ENCODE data around the gene XPO6. TPM values are rescaled to one million over a fixed set of nuclear protein-coding genes. Genes with fewer than 3 reads are reported as not detected.
A peak's percentile ranks its signal among the peaks of the same experiment; 100 is the strongest.

XPO6 gene
- total RNA-seq, 4 donors from 2014 or later: 94.7 to 272 (median 130) TPM

DNA sequence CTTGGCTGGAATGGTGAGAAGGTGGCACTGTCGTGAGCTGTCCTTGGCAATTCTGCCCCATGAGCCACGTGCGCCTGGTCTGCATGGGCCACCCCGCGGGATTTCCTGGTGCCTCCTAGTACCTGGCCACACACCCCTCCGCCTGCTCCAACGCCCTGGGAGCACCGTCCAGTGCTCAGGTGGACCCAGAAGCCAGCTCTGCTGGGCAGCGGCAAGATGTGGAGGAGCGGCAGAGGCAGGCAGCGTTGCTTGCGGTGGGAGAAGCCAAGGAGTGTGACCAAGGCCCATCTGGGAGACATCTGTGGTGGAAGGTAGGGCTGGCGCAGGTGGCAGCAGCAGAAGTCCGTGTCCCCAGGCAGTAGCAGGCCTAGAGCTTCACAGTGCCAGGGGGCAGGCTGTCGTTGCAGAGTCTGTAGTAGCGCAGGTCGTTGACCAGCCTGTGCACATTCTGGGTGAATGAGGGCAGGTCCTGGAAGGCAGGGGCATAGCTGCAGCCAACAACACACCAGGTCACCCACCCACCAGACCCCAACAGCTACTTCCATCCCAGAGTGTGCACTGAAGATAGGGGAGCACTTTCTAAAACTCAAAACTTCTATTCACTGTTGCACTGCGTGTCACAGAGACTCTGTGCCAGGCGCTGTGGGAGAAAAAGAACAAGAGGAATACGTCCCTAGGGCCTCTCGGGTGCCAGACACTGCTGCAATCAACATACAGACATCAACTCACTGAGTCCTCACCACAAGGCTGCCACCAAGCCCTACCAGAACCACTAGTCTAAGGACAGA is 113.4 kb downstream of the XPO6 start:
- peak in 1 of 3 donors; percentile 29 for DNase-seq
- TF ChIP-seq CTCF (IDR thresholded peaks at IDR 0.05) (no peak), POLR2A (IDR thresholded peaks at IDR 0.05) (no peak)
- peaks cover 0 to 69% (median 0%) of the 10 kb centered on the region in 3 donors for H3K36me3 ChIP-seq

GRCh38 chr16:28096983-28097899 is 114.5 kb downstream of the XPO6 start:
- H3K9me3 ChIP-seq: no peaks in the 10 kb centered on the region
- peaks cover 0 to 57% (median 0%) of the 10 kb centered on the region in 3 donors for H3K36me3 ChIP-seq
- no peaks in the 10 kb centered on the region for H3K27me3 ChIP-seq
- H3K27ac ChIP-seq: no peak overlapping the region
- no peak overlapping the region for H3K4me3 ChIP-seq
- TF ChIP-seq CTCF (IDR thresholded peaks at IDR 0.05): no peak
- TF ChIP-seq POLR2A (IDR thresholded peaks at IDR 0.05): no peak
- no peaks in the 10 kb centered on the region for H3K4me1 ChIP-seq
- DNase-seq: peak in 1 of 3 donors; percentile 37

More for the DNA sequence above, 113.4 kb downstream of the XPO6 start:
- Histone ChIP-seq H3K27ac (no peak overlapping the region), H3K27me3 (no peaks in the 10 kb centered on the region), H3K9me3 (no peaks in the 10 kb centered on the region), H3K4me3 (no peak overlapping the region), H3K4me1 (no peaks in the 10 kb centered on the region)

- no peak overlapping the region for H3K4me3 ChIP-seq
- H3K27ac ChIP-seq: no peak overlapping the region
- no peaks in the 10 kb centered on the region for H3K9me3 ChIP-seq
- H3K4me1 ChIP-seq: no peaks in the 10 kb centered on the region
- TF ChIP-seq POLR2A (IDR thresholded peaks at IDR 0.05): no peak
- TF ChIP-seq CTCF (IDR thresholded peaks at IDR 0.05): no peak
- peaks cover 0 to 19% (median 0%) of the 10 kb centered on the region in 3 donors for H3K36me3 ChIP-seq
- DNase-seq: peak in 1 of 3 donors; percentile 12
- H3K27me3 ChIP-seq: no peaks in the 10 kb centered on the region
These were observed 118.4 kb downstream of the XPO6 start for GRCh38 chr16:28093385-28093725.

- Histone ChIP-seq H3K9me3 (no peaks in the 10 kb centered on the region), H3K27ac (no peak overlapping the region), H3K4me3 (no peak overlapping the region), H3K27me3 (no peaks in the 10 kb centered on the region), H3K36me3 (peaks cover 0 to 14% (median 0%) of the 10 kb centered on the region in 3 donors), H3K4me1 (no peaks in the 10 kb centered on the region)
- TF ChIP-seq CTCF (IDR thresholded peaks at IDR 0.05): no peak
- no peak for TF ChIP-seq POLR2A (IDR thresholded peaks at IDR 0.05)
- peak in 1 of 3 donors; percentile 7 for DNase-seq
These were observed 118.9 kb downstream of the XPO6 start for GRCh38 chr16:28092721-28093384.

- H3K9me3 ChIP-seq: no peaks in the 10 kb centered on the region
- no peaks in the 10 kb centered on the region for H3K4me1 ChIP-seq
- TF ChIP-seq CTCF (IDR thresholded peaks at IDR 0.05): no peak
- TF ChIP-seq POLR2A (IDR thresholded peaks at IDR 0.05): no peak
- DNase-seq: no peak
- H3K27ac ChIP-seq: no peak overlapping the region
- H3K4me3 ChIP-seq: no peak overlapping the region
- H3K27me3 ChIP-seq: no peaks in the 10 kb centered on the region
- peaks cover 0 to 2% (median 0%) of the 10 kb centered on the region in 3 donors for H3K36me3 ChIP-seq
These were observed 120.1 kb downstream of the XPO6 start for GRCh38 chr16:28091656-28092055.
